GM23338 (cell line): ENCODE measurements around the gene HSPA1A. TPM values are rescaled to one million over a fixed set of nuclear protein-coding genes. Genes with fewer than 3 reads are reported as not detected.

ENCODE experiments used
- ATAC-seq: fragments of 200-7000 bp; cut with Tn5 transposase; 3 replicates; pipeline ENCODE4 v1.9.1; 2020
- DNase-seq: peaks from one replicate; pipeline ENCODE4 v3.0.0-alpha.2; 2015; ENCODE audit warnings: low spot score
- H2AFZ ChIP-seq: fragments of 200-600 bp; sonication (generic); 2 replicates; pipeline ENCODE4 v1.8.0; 2016; ENCODE audit warnings: antibody characterized with exemption, mild to moderate bottlenecking, moderate library complexity
- H3F3A ChIP-seq: fragments of 200-600 bp; sonication (generic); replicated peaks from 2 replicates; pipeline ENCODE4 v1.8.0; 2017; ENCODE audit warnings: antibody characterized with exemption, mixed run types, low read depth
- H3K27ac ChIP-seq: fragments of 200-600 bp; sonication (generic); 2 replicates; pipeline ENCODE4 v1.6.1; 2016; ENCODE audit warnings: low read depth
- H3K27me3 ChIP-seq: fragments of 200-600 bp; sonication (generic); 2 replicates; pipeline ENCODE4 v1.8.0; 2016; ENCODE audit warnings: mild to moderate bottlenecking, mixed run types, moderate library complexity; ENCODE audit not compliant: insufficient read depth
- H3K36me3 ChIP-seq: fragments of 200-600 bp; sonication (generic); 2 replicates; pipeline ENCODE4 v1.8.0; 2016; ENCODE audit warnings: mild to moderate bottlenecking; ENCODE audit not compliant: insufficient read depth
- H3K4me1 ChIP-seq: fragments of 200-600 bp; sonication (generic); 2 replicates; pipeline ENCODE4 v1.8.0; 2016; ENCODE audit warnings: mild to moderate bottlenecking, moderate library complexity; ENCODE audit not compliant: insufficient read depth
- H3K4me2 ChIP-seq: fragments of 200-600 bp; sonication (generic); 2 replicates; pipeline ENCODE4 v1.7.1; 2017; ENCODE audit warnings: mixed run types
- H3K4me3 ChIP-seq: fragments of 200-600 bp; sonication (generic); 2 replicates; pipeline ENCODE4 v1.6.1; 2016; ENCODE audit warnings: mixed run types
- H3K79me2 ChIP-seq: fragments of 200-600 bp; sonication (generic); replicated peaks from 2 replicates; pipeline ENCODE4 v1.8.0; 2017; ENCODE audit warnings: mild to moderate bottlenecking; ENCODE audit not compliant: insufficient read depth
- H3K9me2 ChIP-seq: fragments of 200-600 bp; sonication (generic); 2 replicates; pipeline ENCODE4 v1.8.0; 2017; ENCODE audit not compliant: insufficient read depth
- H4K20me1 ChIP-seq: fragments of 200-600 bp; sonication (generic); replicated peaks from 2 replicates; pipeline ENCODE4 v1.8.0; 2017; ENCODE audit warnings: mild to moderate bottlenecking; ENCODE audit not compliant: insufficient read depth
- H3K27ac Mint-ChIP-seq: 2 replicates; pipeline ENCODE4 v1.8.0; 2020; ENCODE audit warnings: inconsistent platforms, mild to moderate bottlenecking, moderate library complexity, mixed read lengths
- H3K27me3 Mint-ChIP-seq: 3 replicates; pipeline ENCODE4 v1.8.0; 2022; ENCODE audit warnings: low read depth, mild to moderate bottlenecking, moderate library complexity, mixed read lengths, inconsistent platforms; ENCODE audit not compliant: insufficient read depth, poor library complexity
- H3K36me3 Mint-ChIP-seq: 3 replicates; pipeline ENCODE4 v1.8.0; 2021; ENCODE audit warnings: low read depth, mild to moderate bottlenecking, inconsistent platforms, moderate library complexity, mixed read lengths
- H3K4me1 Mint-ChIP-seq: 3 replicates; pipeline ENCODE4 v1.8.0; 2020; ENCODE audit warnings: mild to moderate bottlenecking, inconsistent platforms, mixed read lengths
- H3K4me3 Mint-ChIP-seq: 3 replicates; pipeline ENCODE4 v1.8.0; 2021; ENCODE audit warnings: moderate library complexity, mild to moderate bottlenecking, inconsistent platforms, mixed read lengths
- H3K9me3 Mint-ChIP-seq: 3 replicates; pipeline ENCODE4 v1.8.0; 2020; ENCODE audit warnings: moderate library complexity, mild to moderate bottlenecking, inconsistent platforms, mixed read lengths
- CTCF ChIP-seq, 2 experiments: fragments of 200-600 bp in 1 of 2; sonication (generic) in 1 of 2; conservative IDR thresholded peaks; 2 replicates each; pipeline versions ENCODE4 v1.5.1 to v1.6.1; 2016 to 2017; ENCODE audit warnings: antibody characterized with exemption in 2 of 2, low read depth in 2 of 2, mild to moderate bottlenecking in 2 of 2, moderate library complexity in 1 of 2
- EZH2 ChIP-seq: fragments of 200-600 bp; sonication (generic); IDR thresholded peaks from one replicate; pipeline ENCODE4 v1.8.0; 2017; ENCODE audit warnings: antibody characterized with exemption, mild to moderate bottlenecking, low read depth; ENCODE audit not compliant: unreplicated experiment
- JUNB ChIP-seq: IDR thresholded peaks from one replicate; pipeline ENCODE4 v1.6.1; 2016; ENCODE audit warnings: antibody characterized with exemption; ENCODE audit not compliant: unreplicated experiment
- POLR2AphosphoS5 ChIP-seq: IDR thresholded peaks from 2 replicates; pipeline ENCODE4 v1.6.1; 2016; ENCODE audit warnings: antibody characterized with exemption, low read depth
- REST ChIP-seq: IDR thresholded peaks from one replicate; pipeline ENCODE4 v1.6.1; 2018; ENCODE audit warnings: antibody characterized with exemption; ENCODE audit not compliant: unreplicated experiment
- STAT1 ChIP-seq: IDR thresholded peaks from one replicate; pipeline ENCODE4 v1.6.1; 2016; ENCODE audit warnings: antibody characterized with exemption; ENCODE audit not compliant: unreplicated experiment
- ZNF114 ChIP-seq: fragments of 250-450 bp; sonication (Bioruptor Pico); IDR thresholded peaks from 2 replicates; pipeline ENCODE4 v1.5.0; 2020; ENCODE audit warnings: mild to moderate bottlenecking, moderate library complexity
- ZNF331 ChIP-seq: fragments of 250-450 bp; sonication (Bioruptor Pico); IDR thresholded peaks from 2 replicates; pipeline ENCODE4 v1.5.0; 2020; ENCODE audit warnings: low read depth, mild to moderate bottlenecking, moderate library complexity
- polyA plus RNA-seq: library from polyadenylated mRNA; unstranded; fragments of >200 nt; fragmentation: Nextera tagmentation; extraction: Ambion mirVana; gene quantifications from 2 replicates; pipeline ENCODE4 v1.2.1, GENCODE V29; 2016
- total RNA-seq: library from RNA; depleted of rRNA; stranded (reverse); fragments of >200 nt; shearing (Covaris generic); gene quantifications from 2 replicates; pipeline ENCODE4 v1.2.3, GENCODE V29; 2014

HSPA1A gene
- total and polyA plus RNA-seq, 2 experiments from 2014 or later = 36.1 to 57.1 TPM

GRCh38 chr6:31829633-31830283 is 14.4 kb downstream of the HSPA1A start:
- TF ChIP-seq STAT1 = no peak
- peak; percentile 52 to 75; a peak in 3 of 4 replicates for TF ChIP-seq CTCF (conservative IDR thresholded peaks at IDR 0.05; ENCODE audit: low read depth in 2 of 2)
- no peak for TF ChIP-seq REST
- Mint-ChIP-seq H3K4me1 (peaks cover 26% of the 10 kb centered on the region), H3K9me3 (peaks cover 7% of the 10 kb centered on the region; the same call in 2 of the 3 replicates), H3K27me3 (peaks cover 21% of the 10 kb centered on the region), H3K36me3 (peaks cover 6% of the 10 kb centered on the region), H3K4me3 (peak overlapping the region; percentile 87), H3K27ac (no peak overlapping the region)
- DNase-seq = peak; percentile 61
- Histone ChIP-seq H2AFZ (no peak overlapping the region), H3K9me2 (no peaks in the 10 kb centered on the region), H3K36me3 (no peaks in the 10 kb centered on the region), H3K27me3 (no peaks in the 10 kb centered on the region), H3K4me3 (peak overlapping the region; percentile 59), H3K27ac (no peak overlapping the region), H3F3A (peaks cover 20% of the 10 kb centered on the region), H4K20me1 (peaks cover 5% of the 10 kb centered on the region), H3K4me2 (peak overlapping the region; percentile 76), H3K4me1 (peaks cover 25% of the 10 kb centered on the region), H3K79me2 (peaks cover 25% of the 10 kb centered on the region)
- ATAC-seq = no peak

GRCh38 chr6:31830886-31831335 is 15.6 kb downstream of the HSPA1A start:
- H3K27ac ChIP-seq = no peak overlapping the region
- peak overlapping the region; percentile 76 for H3K4me2 ChIP-seq
- H3K27ac Mint-ChIP-seq = no peak overlapping the region
- peaks cover 22% of the 10 kb centered on the region for H3K27me3 Mint-ChIP-seq
- peaks cover 14% of the 10 kb centered on the region for H3K4me1 ChIP-seq
- H4K20me1 ChIP-seq = peaks cover 5% of the 10 kb centered on the region
- DNase-seq (no peak), ATAC-seq (no peak)
- H3K9me3 Mint-ChIP-seq = peaks cover 8% of the 10 kb centered on the region; the same call in 2 of the 3 replicates
- H2AFZ ChIP-seq = no peak overlapping the region
- TF ChIP-seq JUNB = no peak
- TF ChIP-seq POLR2AphosphoS5 = no peak
- no peak for TF ChIP-seq ZNF114 (CRISPR knock-in tag)
- no peak for TF ChIP-seq EZH2
- no peak for TF ChIP-seq ZNF331 (CRISPR knock-in tag)
- no peaks in the 10 kb centered on the region for H3K9me2 ChIP-seq
- H3K36me3 Mint-ChIP-seq = peaks cover 18% of the 10 kb centered on the region
- peaks cover 36% of the 10 kb centered on the region for H3K79me2 ChIP-seq
- peaks cover 2% of the 10 kb centered on the region; the same call in 1 of the 2 replicates for H3K36me3 ChIP-seq
- H3K4me3 ChIP-seq = peak overlapping the region; percentile 59
- no peaks in the 10 kb centered on the region for H3K27me3 ChIP-seq
- H3K4me1 Mint-ChIP-seq = peaks cover 15% of the 10 kb centered on the region
- peaks cover 26% of the 10 kb centered on the region for H3F3A ChIP-seq
- H3K4me3 Mint-ChIP-seq = peak overlapping the region; percentile 87
